ENCODE measurements around the gene ITGAE.

ITGAE gene

GRCh38 chr17:3809135-3809534 lies 8.1 kb upstream of the ITGAE start:
- no peaks in the 10 kb centered on the region for H3K9me3 ChIP-seq (ENCODE audit: control insufficient read depth, insufficient read depth, low read length)
- peaks cover 20% of the 10 kb centered on the region for H3K36me3 ChIP-seq (ENCODE audit: insufficient read depth, low read length)
- H3K4me1 ChIP-seq (ENCODE audit: insufficient read depth, low read length) = no peaks in the 10 kb centered on the region
- H3K9ac ChIP-seq (ENCODE audit: low read depth, low read length) = no peak overlapping the region

DNA sequence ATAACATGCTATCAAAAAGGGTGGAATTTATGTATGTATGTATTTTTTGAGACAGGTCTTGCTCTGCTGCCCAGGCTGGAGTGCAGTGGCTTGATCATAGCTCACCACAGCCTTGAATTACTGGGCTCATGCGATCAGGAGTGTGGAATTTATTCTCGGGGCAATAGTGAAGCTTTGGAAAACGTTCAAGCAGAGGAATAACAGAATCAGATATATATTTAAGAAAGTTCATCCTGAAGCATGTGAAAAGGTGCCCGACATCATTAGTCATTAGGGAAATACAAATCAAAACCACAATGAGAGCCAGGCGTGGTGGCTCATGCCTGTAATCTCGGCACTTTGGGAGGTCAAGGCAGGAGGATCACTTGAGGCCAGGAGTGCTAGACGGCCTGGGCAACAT lies 7.7 kb upstream of the ITGAE start:
- no peak overlapping the region for H3K9ac ChIP-seq (ENCODE audit: low read depth, low read length)
- H3K36me3 ChIP-seq (ENCODE audit: insufficient read depth, low read length) = peaks cover 20% of the 10 kb centered on the region
- H3K4me1 ChIP-seq (ENCODE audit: insufficient read depth, low read length) = no peaks in the 10 kb centered on the region
- no peaks in the 10 kb centered on the region for H3K9me3 ChIP-seq (ENCODE audit: control insufficient read depth, insufficient read depth, low read length)

DNA sequence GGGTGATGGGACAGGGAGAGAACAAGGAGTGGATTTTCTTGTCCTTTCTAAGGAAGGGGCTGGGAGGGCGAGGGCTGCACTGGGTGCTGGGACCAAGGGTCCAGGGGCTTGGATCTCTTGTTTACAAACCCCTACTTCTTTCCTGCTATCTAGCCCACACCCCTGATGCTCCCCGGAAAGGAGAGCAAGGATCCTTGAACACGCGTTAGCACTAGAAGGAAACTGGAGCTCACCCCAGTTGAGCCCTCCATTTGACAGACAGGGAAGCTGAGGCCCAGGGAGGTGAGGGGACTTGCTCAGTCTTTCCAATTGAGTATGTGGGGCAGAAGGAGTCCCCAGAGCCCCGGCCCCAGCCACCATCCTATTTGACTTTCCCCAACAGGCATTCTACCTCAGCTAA lies 4.6 kb upstream of the ITGAE start:
- Histone ChIP-seq H3K4me1 (ENCODE audit: insufficient read depth, low read length) (no peaks in the 10 kb centered on the region), H3K36me3 (ENCODE audit: insufficient read depth, low read length) (peaks cover 13% of the 10 kb centered on the region), H3K9me3 (ENCODE audit: control insufficient read depth, insufficient read depth, low read length) (no peaks in the 10 kb centered on the region), H3K9ac (ENCODE audit: low read depth, low read length) (no peak overlapping the region)

DNA sequence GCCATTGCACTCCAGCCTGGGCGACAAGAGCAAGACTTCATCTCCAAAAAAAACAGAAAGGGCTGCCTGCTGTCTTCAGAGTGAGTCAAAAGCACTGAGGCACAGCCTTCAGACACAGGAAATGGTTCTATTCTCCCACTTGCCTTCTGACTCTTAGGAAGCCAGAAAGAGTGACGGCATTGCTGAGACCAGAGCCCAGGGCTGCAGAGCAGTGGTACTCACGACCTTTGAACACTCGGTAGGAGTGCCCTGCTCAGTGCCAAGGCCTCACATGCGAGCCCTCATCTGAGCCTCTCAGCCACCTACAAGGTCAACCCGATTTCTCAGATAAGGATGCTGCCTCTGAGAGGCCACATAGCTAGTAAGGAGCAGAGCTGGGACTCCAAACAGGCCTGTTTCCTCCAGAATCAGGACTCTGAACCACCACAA lies 3.5 kb upstream of the ITGAE start:
- no peak overlapping the region for H3K9ac ChIP-seq (ENCODE audit: low read depth, low read length)
- H3K9me3 ChIP-seq (ENCODE audit: control insufficient read depth, insufficient read depth, low read length) = no peaks in the 10 kb centered on the region
- peaks cover 13% of the 10 kb centered on the region for H3K36me3 ChIP-seq (ENCODE audit: insufficient read depth, low read length)
- no peaks in the 10 kb centered on the region for H3K4me1 ChIP-seq (ENCODE audit: insufficient read depth, low read length)

- Histone ChIP-seq H3K9ac (ENCODE audit: low read depth, low read length) (no peak overlapping the region), H3K4me1 (ENCODE audit: insufficient read depth, low read length) (no peaks in the 10 kb centered on the region), H3K9me3 (ENCODE audit: control insufficient read depth, insufficient read depth, low read length) (no peaks in the 10 kb centered on the region), H3K36me3 (ENCODE audit: insufficient read depth, low read length) (peaks cover 13% of the 10 kb centered on the region)
Measured at GRCh38 chr17:3803308-3803640, 2.3 kb upstream of the ITGAE start.

DNA sequence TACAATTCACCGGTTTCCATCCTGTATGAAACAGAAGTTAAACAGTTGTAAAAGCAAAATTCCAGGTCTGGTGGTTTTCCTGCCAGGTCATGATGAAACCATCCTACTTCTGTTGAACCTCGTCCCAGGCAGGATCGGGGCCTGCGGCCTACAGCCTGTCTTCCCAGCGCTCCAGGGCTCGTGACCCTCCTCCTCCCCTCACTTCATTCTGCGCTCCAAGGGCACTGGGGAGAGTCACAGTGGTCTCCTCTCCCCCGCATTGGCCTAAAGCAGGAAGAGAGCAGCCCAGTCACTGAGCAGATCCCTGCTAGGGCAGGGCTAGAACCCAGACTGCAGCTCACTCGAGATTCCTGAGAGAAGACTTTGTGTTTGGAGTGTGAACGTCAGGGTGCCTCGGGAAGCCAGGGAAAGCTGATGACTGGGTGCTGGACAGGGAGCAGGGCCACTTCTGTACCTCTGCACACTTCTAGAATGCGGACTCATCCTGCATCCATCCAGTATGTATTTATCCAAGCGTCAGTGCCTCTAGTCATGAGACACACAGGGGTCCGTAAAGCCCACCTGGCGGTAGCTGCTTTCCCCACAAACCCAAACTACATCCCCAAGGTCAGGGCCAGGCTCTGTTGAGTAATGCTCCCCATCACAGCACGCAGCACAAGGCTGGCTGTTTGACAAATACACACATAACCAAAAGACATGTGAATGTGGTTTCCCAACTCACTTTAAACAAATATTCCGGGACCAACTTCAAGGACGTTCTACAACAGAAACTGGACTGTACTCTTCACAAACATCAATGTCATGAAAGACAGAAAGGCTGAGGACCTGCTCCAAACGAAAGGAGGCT lies 1.7 kb upstream of the ITGAE start:
- Histone ChIP-seq H3K4me1 (ENCODE audit: insufficient read depth, low read length) (no peaks in the 10 kb centered on the region), H3K36me3 (ENCODE audit: insufficient read depth, low read length) (peaks cover 12% of the 10 kb centered on the region), H3K9ac (ENCODE audit: low read depth, low read length) (no peak overlapping the region), H3K9me3 (ENCODE audit: control insufficient read depth, insufficient read depth, low read length) (no peaks in the 10 kb centered on the region)

DNA sequence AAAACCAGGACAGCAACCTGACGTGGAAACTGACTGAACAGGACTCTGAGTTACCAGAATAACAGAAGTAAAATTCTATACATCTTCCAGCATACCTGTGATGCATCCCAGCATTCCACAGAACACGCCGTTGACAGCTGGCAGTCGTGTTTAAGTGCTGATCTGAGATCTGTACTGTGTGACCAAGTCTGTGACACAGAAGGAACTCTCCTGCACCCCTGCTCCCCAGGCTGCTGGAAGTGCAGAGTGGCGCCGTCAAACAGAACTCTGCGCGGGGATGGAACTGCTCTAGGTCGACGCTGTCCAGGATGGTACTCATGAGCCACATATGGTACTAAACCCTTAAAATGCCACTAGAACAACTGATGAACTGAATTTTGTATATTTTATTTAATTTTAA lies 804 bp upstream of the ITGAE start:
- H3K9ac ChIP-seq (ENCODE audit: low read depth, low read length) = no peak overlapping the region
- peaks cover 4% of the 10 kb centered on the region; the same call in 1 of the 2 replicates for H3K36me3 ChIP-seq (ENCODE audit: insufficient read depth, low read length)
- H3K4me1 ChIP-seq (ENCODE audit: insufficient read depth, low read length) = no peaks in the 10 kb centered on the region
- no peaks in the 10 kb centered on the region for H3K9me3 ChIP-seq (ENCODE audit: control insufficient read depth, insufficient read depth, low read length)

DNA sequence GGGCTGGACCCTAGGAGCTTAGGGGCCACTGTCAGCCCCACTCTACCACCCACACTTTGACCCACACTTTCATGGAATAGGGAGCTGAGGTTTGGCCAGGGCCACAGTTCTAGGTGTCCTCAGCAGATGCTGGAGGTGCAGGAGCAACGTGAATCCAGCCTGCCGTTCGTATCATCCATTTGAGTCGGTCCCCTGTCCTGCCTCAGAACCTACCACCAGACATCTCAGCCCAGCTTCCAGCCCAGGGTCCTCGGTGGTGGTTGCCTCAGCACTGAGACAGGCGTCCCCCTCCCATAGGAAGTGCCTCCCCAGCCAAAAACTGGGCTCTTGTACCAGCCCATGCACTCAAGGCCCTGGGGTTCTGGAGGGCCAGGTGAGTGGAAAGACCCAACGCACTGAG lies 359 bp upstream of the ITGAE start:
- H3K9ac ChIP-seq (ENCODE audit: low read depth, low read length) = no peak overlapping the region
- peaks cover 3% of the 10 kb centered on the region; the same call in 1 of the 2 replicates for H3K36me3 ChIP-seq (ENCODE audit: insufficient read depth, low read length)
- H3K9me3 ChIP-seq (ENCODE audit: control insufficient read depth, insufficient read depth, low read length) = no peaks in the 10 kb centered on the region
- H3K4me1 ChIP-seq (ENCODE audit: insufficient read depth, low read length) = no peaks in the 10 kb centered on the region

DNA sequence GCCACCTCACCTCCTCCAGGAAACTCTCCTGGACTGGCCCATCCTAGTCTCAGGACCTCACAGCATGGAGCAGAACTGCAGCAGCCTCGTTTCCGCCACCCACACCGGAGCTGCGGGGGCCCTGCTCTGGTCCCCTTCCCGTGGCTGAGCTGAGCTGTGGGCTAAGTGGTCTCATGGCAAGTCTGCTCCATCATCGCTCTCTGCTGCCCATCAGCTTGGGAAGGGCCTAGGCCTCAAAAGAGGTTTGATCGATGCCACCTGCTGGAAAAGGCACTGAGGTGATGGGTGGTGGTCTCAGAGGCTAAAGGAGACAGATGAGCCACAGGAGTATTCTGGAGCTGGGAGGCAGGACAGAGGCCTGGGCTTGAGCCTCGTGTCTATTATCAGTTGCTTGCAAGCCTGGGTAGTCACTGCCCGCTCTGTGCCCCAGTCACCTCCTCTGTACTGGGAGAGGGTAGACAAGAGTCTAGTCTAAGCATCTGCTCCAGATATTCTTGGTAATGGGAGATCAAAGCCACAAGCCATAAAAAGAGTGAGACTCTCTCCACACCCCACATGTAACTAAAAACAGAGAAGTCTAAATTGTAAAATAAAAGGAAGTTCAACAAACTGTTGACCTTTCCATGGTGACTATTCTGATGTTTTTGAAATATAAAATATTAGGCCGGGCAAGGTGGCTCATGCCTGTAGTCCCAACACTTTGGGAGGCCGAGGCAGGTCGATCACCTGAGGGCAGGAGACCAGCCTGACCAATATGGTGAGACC lies 1.6 kb downstream of the ITGAE start:
- Histone ChIP-seq H3K36me3 (ENCODE audit: insufficient read depth, low read length) (peaks cover 3% of the 10 kb centered on the region; the same call in 1 of the 2 replicates), H3K4me1 (ENCODE audit: insufficient read depth, low read length) (no peaks in the 10 kb centered on the region), H3K9me3 (ENCODE audit: control insufficient read depth, insufficient read depth, low read length) (no peaks in the 10 kb centered on the region), H3K9ac (ENCODE audit: low read depth, low read length) (no peak overlapping the region)

DNA sequence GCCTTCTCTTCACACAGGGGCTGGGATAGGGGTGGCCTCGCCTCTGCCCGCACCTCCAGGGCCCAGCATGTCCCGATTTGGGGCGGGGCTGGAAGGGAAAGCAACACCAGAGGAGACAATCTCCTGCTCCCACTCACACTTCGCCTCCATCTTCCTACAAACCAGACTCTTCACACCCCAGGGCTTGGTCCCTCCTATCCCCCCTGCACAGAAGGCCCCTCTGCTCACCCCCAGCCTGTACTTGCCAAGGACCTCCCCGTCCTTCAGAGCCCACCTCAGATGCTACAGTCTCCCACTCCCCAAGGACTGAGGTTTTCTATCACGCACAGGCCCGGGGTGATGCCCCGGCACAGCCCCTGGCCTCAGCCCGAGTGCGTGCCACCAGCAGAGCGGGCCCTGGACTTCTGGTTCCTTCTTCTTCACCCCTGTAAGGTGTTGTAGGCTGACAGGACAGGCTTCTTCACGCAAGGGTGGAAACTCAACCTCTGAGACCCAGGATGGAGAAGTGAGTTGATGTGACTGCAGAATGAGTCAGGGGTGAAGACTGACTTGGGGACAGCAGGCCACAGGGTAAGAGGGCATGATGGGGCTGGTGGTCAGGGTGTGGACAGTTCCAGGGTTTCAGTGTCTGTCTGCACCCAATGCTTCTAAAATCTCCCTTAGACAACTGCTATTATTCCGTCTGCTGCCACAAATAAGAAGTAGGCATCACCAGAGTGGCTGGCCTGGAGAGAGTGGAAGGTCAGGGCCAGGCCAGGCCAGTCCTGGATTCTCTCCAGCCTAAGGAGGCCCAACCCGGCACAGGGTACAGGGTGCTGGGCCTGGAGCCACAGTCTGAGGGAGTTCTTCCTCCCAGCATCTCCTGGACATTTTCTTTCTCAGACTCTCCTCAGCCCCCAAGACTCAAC lies 2.5 kb downstream of the ITGAE start:
- Histone ChIP-seq H3K9me3 (ENCODE audit: control insufficient read depth, insufficient read depth, low read length) (no peaks in the 10 kb centered on the region), H3K4me1 (ENCODE audit: insufficient read depth, low read length) (no peaks in the 10 kb centered on the region), H3K9ac (ENCODE audit: low read depth, low read length) (no peak overlapping the region), H3K36me3 (ENCODE audit: insufficient read depth, low read length) (peaks cover 3% of the 10 kb centered on the region; the same call in 1 of the 2 replicates)

DNA sequence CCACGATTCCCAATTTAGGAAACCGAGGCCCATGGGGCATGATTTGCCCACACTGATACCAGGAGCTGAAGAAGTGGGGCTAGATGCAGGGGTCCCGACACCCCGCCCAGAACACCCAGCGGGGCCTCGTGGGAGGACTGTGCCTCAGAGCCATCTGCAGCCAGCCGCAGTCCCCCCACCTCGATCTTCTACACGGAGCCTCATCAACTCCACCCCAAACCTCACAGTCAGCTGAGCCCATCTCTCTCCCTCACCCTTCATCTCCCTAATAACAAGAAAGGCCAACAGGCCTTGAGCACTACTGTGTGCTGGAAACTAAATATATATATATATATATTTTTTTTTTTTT lies 4.2 kb downstream of the ITGAE start:
- H3K9ac ChIP-seq (ENCODE audit: low read depth, low read length) = no peak overlapping the region
- H3K4me1 ChIP-seq (ENCODE audit: insufficient read depth, low read length) = no peaks in the 10 kb centered on the region; the same call in 1 of the 2 replicates
- no peaks in the 10 kb centered on the region for H3K9me3 ChIP-seq (ENCODE audit: control insufficient read depth, insufficient read depth, low read length)
- H3K36me3 ChIP-seq (ENCODE audit: insufficient read depth, low read length) = peaks cover 3% of the 10 kb centered on the region; the same call in 1 of the 2 replicates

GRCh38 chr17:3796110-3796821 lies 4.7 kb downstream of the ITGAE start:
- no peaks in the 10 kb centered on the region for H3K9me3 ChIP-seq (ENCODE audit: control insufficient read depth, insufficient read depth, low read length)
- no peaks in the 10 kb centered on the region; the same call in 1 of the 2 replicates for H3K4me1 ChIP-seq (ENCODE audit: insufficient read depth, low read length)
- no peaks in the 10 kb centered on the region for H3K36me3 ChIP-seq (ENCODE audit: insufficient read depth, low read length)
- H3K9ac ChIP-seq (ENCODE audit: low read depth, low read length) = no peak overlapping the region

DNA sequence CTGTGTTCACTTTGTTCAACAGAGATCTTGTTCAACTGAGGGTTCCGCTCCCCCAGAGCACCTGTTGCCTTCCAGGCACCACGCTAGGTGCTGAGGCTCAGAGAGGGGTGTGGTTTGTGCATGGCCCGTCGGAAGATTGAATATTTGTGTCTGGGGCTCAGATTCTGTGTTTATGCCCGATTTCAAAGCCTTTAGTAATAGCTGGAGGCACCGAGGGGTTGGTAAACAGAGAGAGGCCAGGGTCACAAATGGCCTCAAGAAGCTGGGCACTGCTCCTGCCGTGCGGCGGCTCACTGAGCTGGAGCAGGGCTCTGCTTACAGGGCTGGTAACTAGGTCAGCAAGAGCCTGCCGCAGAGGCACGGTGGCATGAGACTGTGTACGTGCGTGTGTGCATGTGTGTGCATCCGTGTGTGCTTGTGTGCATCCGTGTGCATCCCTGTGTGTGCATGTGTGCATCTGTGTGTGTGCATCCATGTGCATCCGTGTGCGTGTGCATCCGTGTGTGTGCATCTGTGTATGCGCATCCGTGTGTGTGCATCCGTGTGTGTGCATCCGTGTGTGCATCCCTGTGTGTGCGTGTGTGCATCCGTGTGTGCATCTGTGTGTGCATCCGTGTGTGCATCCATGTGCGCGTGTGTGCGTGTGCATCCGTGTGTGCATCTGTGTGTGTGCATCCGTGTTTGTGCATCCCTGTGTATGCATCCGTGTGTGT lies 5.4 kb downstream of the ITGAE start:
- Histone ChIP-seq H3K36me3 (ENCODE audit: insufficient read depth, low read length) (no peaks in the 10 kb centered on the region), H3K4me1 (ENCODE audit: insufficient read depth, low read length) (no peaks in the 10 kb centered on the region; the same call in 1 of the 2 replicates), H3K9ac (ENCODE audit: low read depth, low read length) (no peak overlapping the region)

More for the DNA sequence above, 5.4 kb downstream of the ITGAE start:
- no peaks in the 10 kb centered on the region for H3K9me3 ChIP-seq (ENCODE audit: control insufficient read depth, insufficient read depth, low read length)

All from ES-I3 (cell line).